Chondrocyte (in vitro differentiated cells): Measurements from ENCODE around the gene PTPRK. TPM values are rescaled to one million over a fixed set of nuclear protein-coding genes. Genes with fewer than 3 reads are reported as not detected.
A peak's percentile ranks its signal among the peaks of the same experiment; 100 is the strongest.

Experiments
- DNase-seq: peaks from one replicate; pipeline ENCODE4 v3.0.0; 2021; ENCODE audit warnings: mixed read lengths, low spot score
- H3K27ac Mint-ChIP-seq: one replicate; pipeline ENCODE4 v1.8.0; 2021; ENCODE audit warnings: mild to moderate bottlenecking, moderate library complexity, mixed read lengths; ENCODE audit not compliant: unreplicated experiment
- H3K27me3 Mint-ChIP-seq: 2 replicates; pipeline ENCODE4 v1.8.0; 2021; ENCODE audit warnings: low read depth, mixed read lengths
- H3K36me3 Mint-ChIP-seq: 2 replicates; pipeline ENCODE4 v1.8.0; 2021; ENCODE audit warnings: low read depth, mixed read lengths
- H3K4me1 Mint-ChIP-seq: 2 replicates; pipeline ENCODE4 v1.8.0; 2021; ENCODE audit warnings: low read depth, mild to moderate bottlenecking, mixed read lengths
- H3K4me3 Mint-ChIP-seq: one replicate; pipeline ENCODE4 v1.8.0; 2021; ENCODE audit warnings: mild to moderate bottlenecking, moderate library complexity, mixed read lengths; ENCODE audit not compliant: unreplicated experiment
- H3K9me3 Mint-ChIP-seq: 2 replicates; pipeline ENCODE4 v1.8.0; 2021; ENCODE audit warnings: low read depth, mixed read lengths
- total RNA-seq: library from RNA; stranded (reverse); gene quantifications from 3 replicates; pipeline ENCODE4 v1.2.1, GENCODE V29; 2021
- TF ChIP-seq, protein P1 (sequence below): fragments of 200-600 bp; sonication (generic); IDR thresholded peaks from 2 replicates; pipeline ENCODE4 v1.5.0; 2021; ENCODE audit warnings: antibody characterized with exemption, mild to moderate bottlenecking, moderate library complexity

PTPRK gene
- total RNA-seq, 1 donor from 2014 or later, result 63.3 TPM

DNA sequence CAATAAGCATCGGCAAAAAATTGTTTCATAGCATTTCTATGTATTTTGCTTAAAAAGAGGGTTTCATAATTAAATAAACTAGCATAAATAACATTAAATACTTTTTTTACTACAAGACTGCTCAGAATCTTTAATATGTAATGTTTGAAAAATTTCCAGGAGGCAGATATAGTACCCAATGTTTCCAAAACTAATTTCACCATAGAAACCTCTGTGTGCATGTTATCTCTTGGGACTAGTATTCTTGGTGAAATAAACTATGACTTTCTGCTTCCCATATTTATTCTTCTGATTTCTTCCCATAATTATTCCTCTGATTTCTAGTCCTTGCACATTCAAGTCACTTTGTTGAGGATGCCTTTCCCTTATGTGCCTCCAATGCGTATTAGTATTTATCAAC, 94.5 kb downstream of the PTPRK start:
- H3K9me3 Mint-ChIP-seq, result no peaks in the 10 kb centered on the region

DNA sequence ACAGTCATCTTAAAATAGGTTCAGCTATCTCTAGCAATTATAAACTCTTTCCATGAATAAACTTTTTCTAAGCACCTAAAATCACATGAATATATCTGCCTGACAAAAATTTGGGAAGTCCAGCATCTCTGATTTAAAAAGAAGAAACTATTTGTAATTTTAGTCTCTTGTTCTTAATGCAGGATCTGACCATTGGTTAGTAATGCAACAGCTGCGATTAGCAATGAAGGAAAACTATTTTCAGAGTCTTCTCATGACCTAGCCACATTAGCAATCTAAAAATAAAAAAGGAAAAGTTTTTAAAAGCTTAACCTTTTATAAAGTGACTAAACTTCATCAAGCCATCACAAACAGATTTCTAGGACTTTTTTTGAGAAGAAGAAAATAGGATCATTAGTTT, 97.5 kb downstream of the PTPRK start:
- Mint-ChIP-seq H3K27me3 (no peaks in the 10 kb centered on the region), H3K4me1 (peaks cover 57% of the 10 kb centered on the region), H3K4me3 (no peak overlapping the region), H3K27ac (peak overlapping the region; percentile 37), H3K9me3 (peaks cover 11% of the 10 kb centered on the region), H3K36me3 (peaks cover 8% of the 10 kb centered on the region)
- no peak for DNase-seq
- TF ChIP-seq, protein P1, sequence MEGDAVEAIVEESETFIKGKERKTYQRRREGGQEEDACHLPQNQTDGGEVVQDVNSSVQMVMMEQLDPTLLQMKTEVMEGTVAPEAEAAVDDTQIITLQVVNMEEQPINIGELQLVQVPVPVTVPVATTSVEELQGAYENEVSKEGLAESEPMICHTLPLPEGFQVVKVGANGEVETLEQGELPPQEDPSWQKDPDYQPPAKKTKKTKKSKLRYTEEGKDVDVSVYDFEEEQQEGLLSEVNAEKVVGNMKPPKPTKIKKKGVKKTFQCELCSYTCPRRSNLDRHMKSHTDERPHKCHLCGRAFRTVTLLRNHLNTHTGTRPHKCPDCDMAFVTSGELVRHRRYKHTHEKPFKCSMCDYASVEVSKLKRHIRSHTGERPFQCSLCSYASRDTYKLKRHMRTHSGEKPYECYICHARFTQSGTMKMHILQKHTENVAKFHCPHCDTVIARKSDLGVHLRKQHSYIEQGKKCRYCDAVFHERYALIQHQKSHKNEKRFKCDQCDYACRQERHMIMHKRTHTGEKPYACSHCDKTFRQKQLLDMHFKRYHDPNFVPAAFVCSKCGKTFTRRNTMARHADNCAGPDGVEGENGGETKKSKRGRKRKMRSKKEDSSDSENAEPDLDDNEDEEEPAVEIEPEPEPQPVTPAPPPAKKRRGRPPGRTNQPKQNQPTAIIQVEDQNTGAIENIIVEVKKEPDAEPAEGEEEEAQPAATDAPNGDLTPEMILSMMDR, result no peak

More for the DNA sequence above, 94.5 kb downstream of the PTPRK start:
- Mint-ChIP-seq H3K4me3 (no peak overlapping the region), H3K36me3 (no peaks in the 10 kb centered on the region), H3K4me1 (peaks cover 68% of the 10 kb centered on the region), H3K27me3 (no peaks in the 10 kb centered on the region), H3K27ac (peak overlapping the region; percentile 76)
- no peak for DNase-seq
- TF ChIP-seq, protein P1, result peak; percentile 26

- Mint-ChIP-seq H3K9me3 (peaks cover 11% of the 10 kb centered on the region), H3K27me3 (no peaks in the 10 kb centered on the region), H3K4me1 (peaks cover 62% of the 10 kb centered on the region), H3K27ac (no peak overlapping the region), H3K4me3 (no peak overlapping the region), H3K36me3 (peaks cover 8% of the 10 kb centered on the region)
- TF ChIP-seq, protein P1, result no peak
- DNase-seq, result no peak
Measured at GRCh38 chr6:128422200-128422599, 98.2 kb downstream of the PTPRK start.

DNA sequence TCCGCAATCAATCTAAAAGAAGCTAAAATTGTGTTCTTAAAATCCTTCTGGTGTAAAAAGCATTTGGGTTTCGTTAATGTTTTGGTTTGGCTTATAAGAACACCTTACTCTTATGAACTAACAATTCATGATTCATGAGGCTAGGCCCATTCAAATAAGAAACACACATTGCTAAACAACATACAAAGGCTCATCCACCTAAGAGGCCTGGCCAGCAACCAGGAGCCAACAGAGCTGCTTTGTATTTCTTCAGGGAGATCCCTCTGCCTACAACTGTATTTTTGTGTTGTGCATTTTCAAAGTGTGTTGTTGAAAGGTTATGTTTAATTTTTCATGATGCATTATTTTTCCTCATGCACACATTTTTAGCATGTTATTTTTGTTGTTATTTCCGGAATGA, 98.6 kb downstream of the PTPRK start:
- TF ChIP-seq, protein P1, result no peak
- Mint-ChIP-seq H3K9me3 (peaks cover 11% of the 10 kb centered on the region), H3K4me3 (no peak overlapping the region), H3K27ac (no peak overlapping the region), H3K36me3 (peaks cover 8% of the 10 kb centered on the region), H3K4me1 (peaks cover 61% of the 10 kb centered on the region), H3K27me3 (no peaks in the 10 kb centered on the region)
- DNase-seq, result no peak

DNA sequence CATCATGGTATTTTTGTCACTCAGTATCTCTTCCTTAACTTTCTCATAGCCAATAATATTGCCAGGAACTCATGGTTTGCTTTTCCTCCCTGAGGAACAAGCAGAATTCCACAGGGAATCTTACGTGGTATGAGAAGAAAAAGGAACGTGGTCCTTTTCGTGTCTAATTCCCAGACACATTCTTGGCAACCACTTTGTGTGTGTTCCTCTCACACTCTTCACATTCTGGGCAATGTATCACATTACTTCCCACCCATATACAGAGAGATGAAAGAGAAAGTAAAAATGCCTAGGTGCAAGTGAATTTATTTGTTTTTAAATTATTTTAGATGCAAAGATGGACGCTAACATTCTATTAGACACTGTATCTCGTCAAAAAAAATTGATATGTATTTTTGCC, 102.7 kb downstream of the PTPRK start:
- no peak for DNase-seq
- Mint-ChIP-seq H3K4me1 (peaks cover 58% of the 10 kb centered on the region), H3K4me3 (peak overlapping the region; percentile 17), H3K27ac (peak overlapping the region; percentile 75), H3K36me3 (peaks cover 8% of the 10 kb centered on the region), H3K9me3 (peaks cover 13% of the 10 kb centered on the region), H3K27me3 (no peaks in the 10 kb centered on the region)
- TF ChIP-seq, protein P1, result no peak
